ENCODE data around the gene SART1. TPM values are rescaled to one million over a fixed set of nuclear protein-coding genes. Genes with fewer than 3 reads are reported as not detected.

Gene SART1
- total RNA-seq, 1 donor, result 22.7 TPM

DNA sequence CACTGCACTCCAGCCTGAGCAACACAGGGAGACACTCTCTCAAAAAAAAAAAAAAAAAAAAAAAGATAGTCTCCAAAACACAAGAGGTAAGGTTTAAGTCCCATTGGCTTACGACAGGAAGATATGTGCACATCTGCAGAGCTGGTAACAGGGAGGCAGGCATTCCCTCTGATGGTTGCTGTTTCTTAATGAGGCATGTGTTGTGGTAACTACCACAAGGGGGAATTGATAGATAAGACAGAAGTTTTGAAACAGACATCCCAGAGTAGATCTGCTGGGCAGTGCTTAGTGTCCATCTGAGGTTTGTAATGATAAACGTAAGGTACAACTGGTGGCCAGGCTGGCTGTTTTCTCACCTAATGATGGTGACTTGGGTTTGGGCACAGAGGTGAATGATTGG is 35.8 kb downstream of the SART1 start:
- TF ChIP-seq, protein P1, sequence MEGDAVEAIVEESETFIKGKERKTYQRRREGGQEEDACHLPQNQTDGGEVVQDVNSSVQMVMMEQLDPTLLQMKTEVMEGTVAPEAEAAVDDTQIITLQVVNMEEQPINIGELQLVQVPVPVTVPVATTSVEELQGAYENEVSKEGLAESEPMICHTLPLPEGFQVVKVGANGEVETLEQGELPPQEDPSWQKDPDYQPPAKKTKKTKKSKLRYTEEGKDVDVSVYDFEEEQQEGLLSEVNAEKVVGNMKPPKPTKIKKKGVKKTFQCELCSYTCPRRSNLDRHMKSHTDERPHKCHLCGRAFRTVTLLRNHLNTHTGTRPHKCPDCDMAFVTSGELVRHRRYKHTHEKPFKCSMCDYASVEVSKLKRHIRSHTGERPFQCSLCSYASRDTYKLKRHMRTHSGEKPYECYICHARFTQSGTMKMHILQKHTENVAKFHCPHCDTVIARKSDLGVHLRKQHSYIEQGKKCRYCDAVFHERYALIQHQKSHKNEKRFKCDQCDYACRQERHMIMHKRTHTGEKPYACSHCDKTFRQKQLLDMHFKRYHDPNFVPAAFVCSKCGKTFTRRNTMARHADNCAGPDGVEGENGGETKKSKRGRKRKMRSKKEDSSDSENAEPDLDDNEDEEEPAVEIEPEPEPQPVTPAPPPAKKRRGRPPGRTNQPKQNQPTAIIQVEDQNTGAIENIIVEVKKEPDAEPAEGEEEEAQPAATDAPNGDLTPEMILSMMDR (IDR thresholded peaks at IDR 0.05; ENCODE audit: insufficient read depth, low read length), result no peak
- DNase-seq (ENCODE audit: low read depth), result no peak
- H3K4me3 ChIP-seq (ENCODE audit: low read depth, low read length), result no peak overlapping the region

DNA sequence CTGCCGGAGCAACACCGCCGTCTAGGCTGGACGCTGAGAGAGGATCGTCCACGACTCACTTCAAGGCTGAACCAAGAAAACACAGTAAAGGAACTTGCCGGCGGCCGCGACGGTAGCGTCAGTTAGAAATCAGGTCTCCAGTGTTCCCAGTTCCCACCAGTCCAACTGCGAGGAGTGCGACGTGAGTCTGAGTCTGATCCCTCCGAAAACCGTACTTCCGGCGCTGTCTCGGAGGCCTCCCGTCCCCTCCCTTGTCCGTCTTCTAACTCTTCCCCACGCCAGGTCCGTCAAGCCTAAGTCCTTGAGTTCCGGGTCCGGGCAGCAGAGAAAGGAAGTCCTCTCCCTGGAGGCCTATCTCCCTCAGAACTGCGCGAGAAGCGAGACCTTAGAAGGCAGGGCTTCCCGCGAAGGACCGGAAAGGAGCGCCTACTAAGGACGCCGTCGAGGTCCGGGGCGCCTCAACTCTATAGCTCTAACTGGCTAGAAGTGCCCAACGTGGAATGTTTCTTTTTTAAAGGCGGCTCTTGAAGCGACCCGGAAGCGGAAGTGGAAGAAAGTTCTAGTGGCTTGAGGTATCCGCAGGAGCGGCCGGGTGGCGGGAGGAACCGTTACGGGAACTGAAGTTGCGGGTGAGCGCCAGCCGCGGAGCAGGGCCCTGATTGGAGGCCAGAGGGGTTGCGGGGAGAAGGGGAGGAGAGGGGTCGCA is 40.6 kb downstream of the SART1 start, which contains the start of the genes BANF1 and EIF1AD:
TSS of gene BANF1 (plus strand) at position 562 of the 706 bp plus-strand sequence. CDS start 748 bp downstream, outside the sequence.
TSS of gene EIF1AD (minus strand) at position 216 of the 706 bp plus-strand sequence. CDS start 1,768 bp downstream, outside the sequence.
- TF ChIP-seq, protein P1 (IDR thresholded peaks at IDR 0.05; ENCODE audit: insufficient read depth, low read length), result no peak
- DNase-seq (ENCODE audit: low read depth), result peak; percentile 99
- peak within 1 kb of the TSS; percentile 99 for H3K4me3 ChIP-seq (ENCODE audit: low read depth, low read length)

DNA sequence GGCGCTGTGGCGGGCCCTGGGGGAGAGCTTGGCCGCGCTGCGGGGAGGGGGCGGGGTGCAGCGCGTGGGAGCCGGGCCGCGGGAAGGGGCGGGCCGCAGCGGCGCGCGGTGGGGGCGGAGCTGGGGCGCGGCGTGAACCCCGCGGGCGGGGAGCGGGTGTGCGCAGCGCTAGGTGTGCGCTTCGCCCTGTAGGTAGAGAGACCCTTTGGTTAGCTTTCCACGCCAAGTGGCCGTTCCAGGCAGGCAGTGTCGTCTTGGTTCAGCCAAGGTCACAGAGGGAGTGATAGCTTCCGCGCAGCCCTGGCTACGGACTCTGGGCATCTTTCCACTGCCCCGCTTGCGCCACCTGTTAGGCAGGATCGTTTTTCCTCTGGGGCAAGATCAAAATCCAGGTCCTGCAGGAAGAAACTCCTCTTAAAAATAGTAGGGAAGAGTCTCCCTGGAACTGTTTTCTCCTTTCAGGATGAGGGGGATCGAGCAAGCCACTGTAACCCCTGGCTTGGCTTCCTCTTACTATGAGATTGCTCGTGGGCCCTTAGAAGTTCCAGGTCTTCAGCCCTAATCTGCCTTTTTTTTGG is 41.2 kb downstream of the SART1 start:
- TF ChIP-seq, protein P1 (IDR thresholded peaks at IDR 0.05; ENCODE audit: insufficient read depth, low read length), result no peak
- DNase-seq (ENCODE audit: low read depth), result peak; percentile 45
- H3K4me3 ChIP-seq (ENCODE audit: low read depth, low read length), result peak overlapping the region; percentile 99

DNA sequence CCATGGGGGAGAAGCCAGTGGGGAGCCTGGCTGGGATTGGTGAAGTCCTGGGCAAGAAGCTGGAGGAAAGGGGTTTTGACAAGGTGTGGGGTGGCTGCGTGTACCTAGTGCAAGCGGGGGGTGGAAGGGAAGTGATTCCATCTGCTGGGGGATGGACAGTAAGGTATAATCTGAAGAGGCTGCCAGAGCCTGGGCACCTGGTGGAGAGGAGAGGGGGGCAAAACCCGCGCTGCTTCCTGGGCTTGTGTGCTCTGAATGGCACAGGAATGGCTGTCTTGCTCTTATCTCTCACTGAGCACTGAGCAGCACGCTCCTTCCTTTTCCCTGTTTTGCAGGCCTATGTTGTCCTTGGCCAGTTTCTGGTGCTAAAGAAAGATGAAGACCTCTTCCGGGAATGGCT is 41.8 kb downstream of the SART1 start:
- TF ChIP-seq, protein P1 (IDR thresholded peaks at IDR 0.05; ENCODE audit: insufficient read depth, low read length), result no peak
- DNase-seq (ENCODE audit: low read depth), result no peak
- H3K4me3 ChIP-seq (ENCODE audit: low read depth, low read length), result peak overlapping the region; percentile 99

DNA sequence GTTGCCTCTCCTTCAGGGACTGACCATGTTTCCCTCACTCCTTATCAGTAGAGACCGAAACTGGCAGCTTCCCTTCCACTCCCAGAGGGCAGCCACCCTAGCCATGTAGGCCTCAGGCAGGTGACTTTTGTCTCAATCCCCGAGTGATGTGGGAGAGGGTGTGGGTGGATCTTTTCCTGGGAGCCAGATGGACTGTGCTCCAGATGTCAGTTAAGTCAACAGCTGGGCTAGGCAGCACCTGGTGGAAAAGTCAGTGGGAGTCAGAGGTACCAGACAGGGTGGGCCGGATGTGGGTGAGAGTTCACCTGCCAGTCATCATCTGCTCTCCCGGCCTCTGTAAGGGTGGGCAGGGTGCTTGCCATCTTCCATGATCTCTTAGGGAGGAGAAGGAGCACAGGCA is 42.7 kb downstream of the SART1 start:
- no peak overlapping the region for H3K4me3 ChIP-seq (ENCODE audit: low read depth, low read length)
- TF ChIP-seq, protein P1 (IDR thresholded peaks at IDR 0.05; ENCODE audit: insufficient read depth, low read length), result no peak
- no peak for DNase-seq (ENCODE audit: low read depth)

DNA sequence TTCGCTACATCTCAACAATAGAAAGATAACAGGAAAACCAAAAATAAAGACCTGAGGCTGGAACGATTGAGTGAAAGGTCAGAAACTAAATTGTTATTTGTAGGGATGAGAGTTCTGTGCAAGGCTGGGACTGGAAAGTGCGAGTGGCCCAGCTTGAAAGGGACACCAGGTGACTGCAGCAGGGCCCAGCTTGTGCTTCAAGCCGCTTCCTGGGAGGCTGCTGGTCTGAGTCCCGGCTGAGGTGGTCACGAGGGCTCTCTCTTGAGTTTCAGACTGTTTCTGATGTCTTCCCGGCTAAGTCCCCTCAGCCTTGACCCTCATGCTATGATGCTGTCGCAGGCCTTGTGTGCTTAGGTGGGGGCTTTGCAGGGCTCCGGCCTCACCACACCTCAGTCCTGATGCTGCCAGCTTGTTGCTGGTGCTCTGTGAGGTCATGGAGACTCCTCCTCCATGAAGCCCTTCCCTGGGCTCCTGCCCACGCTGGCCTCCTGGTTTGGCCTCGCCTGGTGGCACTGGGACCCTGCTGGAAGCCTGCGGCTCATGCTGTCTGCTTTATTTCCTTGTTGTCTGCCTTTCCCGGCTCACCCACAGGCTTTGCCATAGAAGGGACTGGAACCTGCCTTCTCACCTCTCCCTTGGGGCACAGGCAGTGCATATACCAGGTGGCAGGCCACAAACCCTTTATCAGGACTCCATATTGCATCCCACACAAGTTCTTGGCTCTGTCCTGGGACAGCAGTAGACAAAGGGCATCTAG is 44.8 kb downstream of the SART1 start:
- TF ChIP-seq, protein P1 (IDR thresholded peaks at IDR 0.05; ENCODE audit: insufficient read depth, low read length), result no peak
- no peak overlapping the region for H3K4me3 ChIP-seq (ENCODE audit: low read depth, low read length)

More for the DNA sequence above, 44.8 kb downstream of the SART1 start:
- DNase-seq (ENCODE audit: low read depth), result no peak

Data from fibroblast of the aortic adventitia (primary cell).